Cerebellar cortex (tissue), 1 donor: ENCODE data around the gene GDE1.

ENCODE experiments used
- DNase-seq: peaks from one replicate; pipeline ENCODE4 v3.0.0-alpha.2; 2015; ENCODE audit warnings: low spot score

GDE1 gene

GRCh38 chr16:19523559-19524355, 1.9 kb upstream of the GDE1 start, which contains the start of gene CCP110:
CCP110 (plus strand) TSS chr16:19523942; CDS start chr16:19527882, 3,940 bp downstream.
- DNase-seq: peak; percentile 99

GRCh38 chr16:19523184-19523558, 1.3 kb upstream of the GDE1 start:
- DNase-seq: no peak

GRCh38 chr16:19522760-19523159, 862 bp upstream of the GDE1 start:
- DNase-seq: no peak

GRCh38 chr16:19522397-19522732, 467 bp upstream of the GDE1 start:
- no peak for DNase-seq

GRCh38 chr16:19520861-19521331, 1.0 kb downstream of the GDE1 start:
- no peak for DNase-seq

- no peak for DNase-seq
Observed at GRCh38 chr16:19518388-19518787, 3.5 kb downstream of the GDE1 start.

- no peak for DNase-seq
Observed at GRCh38 chr16:19517424-19518089, 4.3 kb downstream of the GDE1 start.

- DNase-seq: no peak
Observed at GRCh38 chr16:19515757-19516156, 6.1 kb downstream of the GDE1 start.

- DNase-seq: no peak
Observed at GRCh38 chr16:19513377-19514053, 8.4 kb downstream of the GDE1 start.

GRCh38 chr16:19512297-19512696, 9.6 kb downstream of the GDE1 start:
- DNase-seq: no peak

GRCh38 chr16:19507867-19508266, 14.0 kb downstream of the GDE1 start:
- no peak for DNase-seq

- no peak for DNase-seq
Observed at GRCh38 chr16:19506965-19507364, 14.9 kb downstream of the GDE1 start.

GRCh38 chr16:19505600-19506303, 16.1 kb downstream of the GDE1 start:
- DNase-seq: no peak

- no peak for DNase-seq
Observed at GRCh38 chr16:19503461-19504075, 18.3 kb downstream of the GDE1 start.

GRCh38 chr16:19502395-19503131, 19.3 kb downstream of the GDE1 start:
- DNase-seq: peak; percentile 79

GRCh38 chr16:19499481-19499880, 22.4 kb downstream of the GDE1 start:
- no peak for DNase-seq

- DNase-seq: no peak
Observed at GRCh38 chr16:19499006-19499405, 22.9 kb downstream of the GDE1 start.

GRCh38 chr16:19497176-19497575, 24.7 kb downstream of the GDE1 start:
- DNase-seq: no peak

GRCh38 chr16:19490619-19491018, 31.3 kb downstream of the GDE1 start:
- DNase-seq: no peak

GRCh38 chr16:19488213-19488640, 33.7 kb downstream of the GDE1 start:
- DNase-seq: no peak

GRCh38 chr16:19486750-19487325, 35.1 kb downstream of the GDE1 start:
- DNase-seq: no peak
